Activated CD4-positive, alpha-beta T cell treated with anti-CD3 and anti-CD28 coated beads, Interleukin-2, amount 50 U/mL, for 1 hour (primary cell): ENCODE measurements around the gene GNPTG.

Experiments used
- DNase-seq: peaks from one replicate; pipeline ENCODE4 v3.0.0-alpha.2; 2020

GNPTG gene

GRCh38 chr16:1335211-1335971, 16.3 kb upstream of the GNPTG start:
- no peak for DNase-seq

DNA sequence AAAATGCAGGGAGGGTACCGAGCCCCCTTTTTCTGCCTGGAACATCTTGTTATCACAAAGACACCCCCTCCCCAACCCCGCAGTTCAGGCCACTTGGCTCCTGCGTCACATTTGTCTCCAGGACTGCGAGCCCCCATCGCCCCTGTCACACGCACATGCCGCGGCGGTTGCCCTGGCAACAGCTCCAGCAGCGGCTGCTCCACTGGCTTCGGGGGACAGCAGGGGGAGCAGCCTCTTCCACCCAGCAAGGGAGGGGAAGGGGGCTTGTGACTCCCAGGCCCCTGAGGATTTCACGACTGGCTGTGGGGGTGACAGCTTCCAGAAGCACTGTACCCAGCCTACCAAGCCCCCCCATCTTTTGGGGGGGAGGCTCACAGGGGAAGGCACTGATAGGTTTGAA, 15.7 kb upstream of the GNPTG start:
- DNase-seq: no peak

GRCh38 chr16:1336619-1337018, 15.1 kb upstream of the GNPTG start:
- DNase-seq: no peak

DNA sequence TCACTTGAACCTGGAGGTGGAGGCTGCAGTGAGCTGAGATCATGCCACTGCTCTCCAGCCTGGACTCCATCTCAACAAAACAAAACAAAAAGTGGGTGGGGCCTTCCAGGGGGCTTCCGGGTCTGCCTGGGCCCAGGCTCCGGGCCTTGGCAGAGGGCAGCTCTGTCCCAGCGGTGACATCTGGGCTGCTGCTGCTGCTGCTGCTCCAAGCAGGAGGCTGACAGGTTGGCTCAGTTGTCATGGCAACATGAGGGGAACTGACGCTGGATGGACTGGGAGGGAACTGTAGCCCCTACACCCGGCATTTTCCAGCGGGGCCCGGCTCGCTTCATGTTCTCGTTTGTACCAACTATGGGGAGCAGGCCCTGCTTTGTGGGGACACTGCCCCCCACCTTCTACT, 14.2 kb upstream of the GNPTG start:
- no peak for DNase-seq

GRCh38 chr16:1338119-1338730, 13.5 kb upstream of the GNPTG start:
- no peak for DNase-seq

GRCh38 chr16:1338855-1339675, 12.7 kb upstream of the GNPTG start:
- DNase-seq: no peak

DNA sequence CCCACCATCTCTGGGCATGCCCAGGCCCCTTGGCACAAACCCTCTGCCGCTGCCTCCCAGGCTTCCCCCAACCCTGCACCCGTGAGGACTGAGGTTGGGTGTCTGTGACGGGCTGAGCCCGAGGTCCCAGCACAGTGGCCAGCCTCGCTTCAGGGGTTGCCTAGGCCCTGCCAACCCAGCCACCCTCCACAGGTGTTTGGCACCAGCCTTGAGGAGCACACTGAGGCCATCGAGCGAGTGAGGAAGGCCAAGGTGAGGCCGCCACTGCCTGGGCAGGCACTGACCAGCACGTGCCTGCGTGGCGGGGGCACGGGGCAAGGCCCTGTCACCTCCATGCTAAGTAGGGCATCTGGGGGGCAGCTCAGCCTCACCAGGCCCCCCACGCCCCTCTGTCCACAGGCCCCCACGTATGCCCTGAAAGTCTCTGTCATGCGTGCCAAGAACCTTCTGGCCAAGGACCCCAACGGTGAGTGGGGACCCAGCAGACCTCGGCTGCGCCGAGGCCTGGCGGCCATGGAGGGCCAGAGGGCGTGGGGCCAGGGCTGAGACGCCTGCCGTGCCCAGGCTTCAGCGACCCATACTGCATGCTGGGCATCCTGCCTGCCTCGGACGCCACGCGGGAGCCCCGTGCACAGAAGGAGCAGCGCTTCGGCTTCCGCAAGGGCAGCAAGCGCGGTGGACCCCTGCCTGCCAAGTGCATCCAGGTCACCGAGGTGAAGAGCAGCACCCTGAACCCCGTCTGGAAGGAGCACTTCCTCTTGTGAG, 10.8 kb upstream of the GNPTG start:
- no peak for DNase-seq

- no peak for DNase-seq
These were observed 10.0 kb upstream of the GNPTG start for GRCh38 chr16:1341495-1342420.

DNA sequence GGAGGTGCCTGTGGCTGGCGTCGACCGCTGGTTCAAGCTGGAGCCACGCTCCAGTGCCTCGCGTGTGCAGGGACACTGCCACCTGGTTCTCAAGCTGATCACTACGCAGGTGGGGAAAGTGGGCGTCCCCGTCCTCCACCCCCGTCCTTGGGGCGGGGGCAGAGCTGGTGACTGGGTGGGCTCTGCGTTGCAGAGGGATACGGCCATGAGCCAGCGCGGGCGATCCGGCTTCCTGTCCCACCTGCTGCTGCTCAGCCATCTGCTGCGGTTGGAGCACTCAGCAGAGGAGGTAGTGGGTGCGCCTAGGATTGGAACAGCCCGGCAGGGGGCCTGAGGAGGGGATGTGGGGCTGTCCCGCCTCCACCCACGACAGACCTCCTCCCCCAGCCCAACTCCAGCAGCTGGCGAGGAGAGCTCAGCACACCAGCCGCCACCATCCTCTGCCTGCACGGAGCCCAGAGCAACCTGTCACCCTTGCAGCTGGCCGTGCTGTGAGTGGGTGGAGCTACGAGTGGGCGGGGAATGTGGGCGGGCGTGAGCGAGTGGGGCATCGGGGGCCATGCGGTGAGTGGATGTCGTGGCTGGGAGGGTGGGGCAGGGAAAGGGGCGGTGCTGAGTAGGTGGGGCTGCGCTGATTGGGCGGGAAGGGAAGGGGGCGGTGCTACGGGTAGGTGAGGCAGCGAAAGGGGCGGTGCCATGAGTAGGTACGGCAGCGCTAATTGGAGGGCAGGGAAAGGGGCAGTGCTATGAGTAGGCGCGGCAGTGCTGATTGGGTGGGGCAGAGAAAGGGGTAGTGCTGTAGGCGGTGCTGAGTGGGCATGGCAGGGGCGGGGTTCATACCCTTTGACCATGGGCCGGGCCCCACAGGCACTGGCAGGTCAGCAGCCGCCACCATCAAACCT, 9.0 kb upstream of the GNPTG start:
- peak; percentile 98 for DNase-seq

DNA sequence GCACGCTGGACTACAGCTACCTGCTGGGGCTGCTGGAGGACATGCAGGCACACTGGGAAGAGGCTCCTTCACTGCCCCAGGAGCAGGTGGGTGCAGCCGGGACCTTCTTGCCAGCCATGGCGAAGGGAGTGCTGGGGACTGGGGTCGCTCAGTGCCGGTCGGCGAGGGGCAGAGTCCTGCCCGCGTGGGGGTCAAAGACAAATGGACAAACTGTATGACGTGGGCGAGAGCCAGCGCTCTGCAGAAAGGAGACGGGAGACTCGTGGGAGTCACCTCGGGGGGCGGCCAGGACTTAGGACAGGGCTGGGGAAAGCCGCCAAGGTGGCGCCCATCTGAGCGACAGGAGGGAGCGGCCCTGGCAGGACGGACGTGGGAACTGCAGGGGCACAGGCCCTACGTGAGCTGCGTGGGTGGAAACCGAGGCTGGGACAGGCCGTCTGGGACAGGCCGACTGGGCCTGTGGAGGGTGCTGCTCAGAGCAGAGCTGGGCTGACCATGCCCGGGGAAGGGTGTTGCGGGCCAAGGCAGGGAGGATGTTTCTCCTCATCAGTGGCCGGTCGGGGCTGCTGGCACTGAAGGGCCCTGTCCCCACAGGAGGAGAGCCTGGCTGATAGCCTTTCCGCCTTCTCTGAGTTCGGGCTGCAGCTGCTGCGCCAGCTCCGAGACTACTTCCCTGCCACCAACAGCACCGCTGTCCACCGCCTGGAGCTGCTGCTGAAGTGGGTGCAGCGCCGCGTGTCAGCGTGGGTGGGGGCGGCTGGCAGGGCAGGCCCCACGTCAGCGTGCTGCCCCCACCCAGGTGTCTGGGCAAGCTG, 8.1 kb upstream of the GNPTG start:
- no peak for DNase-seq

DNA sequence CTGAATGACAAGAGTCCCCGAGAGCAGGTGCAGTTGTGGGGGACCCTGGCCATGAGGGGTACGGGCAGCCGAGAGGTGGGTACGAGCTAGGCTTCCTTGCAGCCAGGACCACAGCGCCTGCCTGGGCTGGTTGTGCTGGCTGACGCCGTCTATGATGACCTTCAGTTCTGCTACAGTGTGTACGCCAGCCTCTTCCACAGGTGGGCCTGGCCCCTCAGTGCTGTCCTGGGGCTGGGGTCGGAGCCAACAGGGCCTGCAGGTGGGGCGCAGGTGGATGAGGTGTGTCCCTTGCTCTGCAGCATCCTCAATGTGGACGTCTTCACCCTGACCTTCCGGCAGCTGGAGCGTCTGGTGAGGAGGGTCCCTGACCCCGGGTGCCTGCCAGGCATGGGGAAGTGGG, 7.2 kb upstream of the GNPTG start:
- no peak for DNase-seq

- DNase-seq: no peak
These were observed 6.6 kb upstream of the GNPTG start for GRCh38 chr16:1345087-1345486.

- DNase-seq: no peak
These were observed 5.9 kb upstream of the GNPTG start for GRCh38 chr16:1345651-1346421.

DNA sequence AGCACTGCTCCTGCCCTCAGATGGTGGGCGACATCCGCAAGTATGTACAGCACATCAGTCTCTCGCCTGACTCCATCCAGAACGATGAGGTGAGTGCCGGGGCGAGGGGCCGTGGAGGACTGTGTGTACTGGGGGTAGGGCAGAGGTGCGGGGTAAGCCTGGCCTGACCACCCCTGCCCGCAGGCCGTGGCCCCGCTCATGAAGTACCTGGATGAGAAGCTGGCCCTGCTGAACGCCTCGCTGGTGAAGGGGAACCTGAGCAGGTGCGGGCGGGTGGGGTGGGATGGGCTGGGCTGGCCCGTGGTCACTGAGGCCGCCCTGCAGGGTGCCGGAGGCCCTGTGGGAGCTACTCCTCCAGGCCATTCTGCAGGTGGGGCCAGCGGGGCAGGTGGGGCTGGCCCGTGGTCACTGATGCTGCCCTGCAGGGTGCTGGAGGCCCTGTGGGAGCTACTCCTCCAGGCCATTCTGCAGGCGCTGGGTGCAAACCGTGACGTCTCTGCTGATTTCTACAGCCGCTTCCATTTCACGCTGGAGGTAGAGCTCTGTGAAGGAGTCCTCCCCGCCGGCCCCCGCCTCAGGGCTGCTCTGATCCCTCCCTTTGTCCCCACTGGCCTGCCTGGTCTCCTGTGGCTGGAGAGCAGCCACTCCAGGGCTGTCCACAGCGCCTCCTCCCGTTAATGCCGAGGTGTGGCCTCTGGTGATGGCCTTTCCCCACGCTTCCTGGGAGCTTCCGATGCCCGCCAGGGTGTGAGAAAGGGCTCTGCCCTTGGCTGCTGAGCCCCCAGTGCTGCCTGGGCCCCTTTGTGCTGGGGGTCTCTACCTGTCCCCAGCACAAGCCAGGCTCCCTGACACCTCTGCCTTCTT, 5.1 kb upstream of the GNPTG start:
- DNase-seq: no peak

DNA sequence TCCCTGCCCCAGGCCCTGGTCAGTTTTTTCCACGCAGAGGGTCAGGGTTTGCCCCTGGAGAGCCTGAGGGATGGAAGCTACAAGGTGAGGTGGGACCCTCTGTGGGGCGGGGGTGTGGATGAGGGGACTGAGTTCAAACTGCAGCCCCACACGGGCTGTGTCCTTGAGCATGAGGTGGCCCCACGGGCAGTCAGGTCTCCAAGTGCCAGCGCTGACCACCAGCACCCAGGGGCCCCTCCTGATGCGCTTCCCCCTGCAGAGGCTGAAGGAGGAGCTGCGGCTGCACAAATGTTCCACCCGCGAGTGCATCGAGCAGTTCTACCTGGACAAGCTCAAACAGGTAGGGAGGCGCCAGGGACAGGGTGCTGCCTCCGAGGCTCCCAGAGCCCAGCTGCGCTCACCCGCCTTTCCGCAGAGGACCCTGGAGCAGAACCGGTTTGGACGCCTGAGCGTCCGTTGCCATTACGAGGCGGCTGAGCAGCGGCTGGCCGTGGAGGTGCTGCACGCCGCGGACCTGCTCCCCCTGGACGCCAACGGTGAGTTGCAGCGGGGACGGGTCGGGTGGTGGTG, 4.4 kb upstream of the GNPTG start:
- DNase-seq: no peak

- no peak for DNase-seq
These were observed 3.8 kb upstream of the GNPTG start for GRCh38 chr16:1347962-1348361.

DNA sequence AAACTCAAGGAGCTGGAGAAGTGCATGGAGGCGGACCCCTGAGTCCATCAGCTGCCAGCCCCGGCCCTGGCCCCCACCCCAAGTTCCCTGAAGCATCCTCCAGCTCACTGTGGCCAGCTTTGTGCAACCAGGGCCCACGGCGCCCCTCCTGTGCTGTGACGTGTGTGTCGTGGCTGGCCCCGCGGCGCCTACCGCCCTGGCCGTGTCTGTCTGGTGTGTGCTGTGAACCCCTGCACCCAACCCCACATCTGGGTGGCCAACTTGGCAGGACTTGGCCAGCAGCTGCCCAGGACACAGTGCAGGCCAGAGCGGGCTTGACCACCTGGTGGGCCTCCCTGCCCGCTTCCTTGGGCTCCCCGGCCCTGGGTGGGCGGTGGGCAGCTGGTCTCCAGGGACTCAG, 3.3 kb upstream of the GNPTG start:
- DNase-seq: no peak

DNA sequence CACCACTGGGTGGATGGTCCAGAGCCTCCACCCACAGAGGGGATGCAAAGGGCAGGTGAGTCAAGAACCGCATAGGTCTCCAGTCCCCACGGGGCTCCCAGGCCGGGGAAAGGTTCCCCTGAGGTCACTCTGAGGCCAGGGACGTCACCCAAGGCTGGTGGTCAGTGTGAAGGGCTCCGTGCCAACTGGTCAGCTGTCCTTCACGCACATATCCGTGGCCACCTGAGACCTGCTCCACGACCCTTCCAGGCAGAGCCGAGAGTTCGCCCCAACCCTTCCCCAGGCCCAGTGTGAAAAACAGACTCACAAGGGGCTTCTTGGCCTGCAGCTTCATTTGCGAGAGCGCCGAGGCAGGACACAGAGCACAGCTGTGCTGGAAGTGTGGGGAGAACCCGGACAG, 2.8 kb upstream of the GNPTG start:
- DNase-seq: no peak
